Spleen (tissue), 7 donors: ENCODE results near the gene PLEKHJ1.

Experiments used
- CTCF ChIP-seq, 11 experiments: fragments of 200-600 bp in 7 of 11; fragments of 450-650 bp in 4 of 11; sonication (generic) in 4 of 11; IDR thresholded peaks in 8 of 11; conservative IDR thresholded peaks in 3 of 11; 1 replicate in 7 of 11; 2 replicates in 4 of 11; pipeline versions ENCODE4 v1.4.0 to v1.8.0; 2016 to 2021; ENCODE audit warnings: antibody characterized with exemption in 11 of 11, inconsistent platforms in 4 of 11, mild to moderate bottlenecking in 1 of 11
- POLR2A ChIP-seq, 3 donors: fragments of 450-650 bp; IDR thresholded peaks; one replicate each; pipeline ENCODE4 v1.5.1; 2017; ENCODE audit warnings: antibody characterized with exemption in 3 of 3, mild to moderate bottlenecking in 1 of 3
- donor health status: DM: no; HTN: no; CAD: no; lungs with moderate emphysema.
- donor health status: DM: no; HTN: no; CAD: no.
- donor health status: DM: no; HTN: no; CAD: no.

DNA sequence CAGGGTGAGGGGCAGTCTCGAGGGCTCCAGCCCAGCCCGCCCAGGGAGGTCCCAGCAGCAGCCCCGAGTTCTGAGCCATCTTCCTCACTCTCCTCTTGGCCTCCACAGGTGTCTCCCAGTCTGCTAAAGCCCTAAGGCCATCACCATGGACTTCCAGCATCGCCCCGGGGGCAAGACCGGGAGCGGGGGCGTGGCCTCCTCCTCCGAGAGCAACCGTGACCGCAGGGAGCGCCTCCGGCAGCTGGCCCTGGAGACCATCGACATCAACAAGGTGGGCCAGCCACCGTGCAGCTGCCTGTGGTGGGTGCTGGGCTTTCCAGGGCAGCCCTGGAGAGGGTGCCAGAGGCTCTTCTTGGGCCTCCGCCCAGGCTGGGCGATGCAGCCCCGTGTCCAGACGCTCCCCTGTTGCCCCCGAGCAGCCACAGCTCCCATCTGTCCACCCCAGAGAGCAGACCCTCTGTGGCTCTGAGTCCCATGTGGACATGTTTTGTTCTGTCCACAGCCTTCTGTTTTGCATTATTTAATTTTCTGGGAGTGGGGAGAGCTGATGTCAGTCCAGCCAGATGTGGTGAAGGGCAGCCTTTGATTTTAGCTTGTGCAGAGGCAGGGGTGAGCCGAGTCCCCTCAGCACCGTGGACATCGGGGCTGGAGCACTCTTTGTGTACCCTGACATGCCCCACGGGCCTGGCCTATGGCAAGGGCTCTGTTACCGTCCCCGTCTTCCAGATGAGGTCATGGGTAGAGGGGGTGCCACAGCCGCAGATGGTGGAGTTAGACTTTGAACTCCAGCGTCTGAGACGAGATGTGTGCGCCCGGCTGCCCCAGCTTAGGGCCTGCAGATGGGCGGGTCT is 7.4 kb upstream of the PLEKHJ1 start:
- no peak for TF ChIP-seq CTCF (IDR thresholded peaks at IDR 0.05 in 8 of 11, conservative IDR thresholded peaks at IDR 0.05 in 3 of 11)
- TF ChIP-seq POLR2A (IDR thresholded peaks at IDR 0.05) = no peak
